GM12801 (cell line): ENCODE results near the gene COX6A1.

Source experiments
- CTCF ChIP-seq: IDR thresholded peaks from one replicate; pipeline ENCODE4 v1.5.1; 2011; ENCODE audit warnings: control low read depth; ENCODE audit not compliant: insufficient read length; ENCODE audit errors: extremely low read depth

COX6A1 gene

GRCh38 chr12:120402217-120402616 lies 35.7 kb upstream of the COX6A1 start:
- no peak for TF ChIP-seq CTCF

GRCh38 chr12:120403869-120404268 lies 34.0 kb upstream of the COX6A1 start:
- TF ChIP-seq CTCF = no peak

- TF ChIP-seq CTCF = no peak
Observed at GRCh38 chr12:120404271-120404670, 33.6 kb upstream of the COX6A1 start.

- no peak for TF ChIP-seq CTCF
Observed at GRCh38 chr12:120406069-120406468, 31.8 kb upstream of the COX6A1 start.

- TF ChIP-seq CTCF = no peak
Observed at GRCh38 chr12:120406553-120406952, 31.4 kb upstream of the COX6A1 start.

- TF ChIP-seq CTCF = no peak
Observed at GRCh38 chr12:120408771-120409170, 29.1 kb upstream of the COX6A1 start.

- TF ChIP-seq CTCF = no peak
Observed at GRCh38 chr12:120412421-120412820, 25.5 kb upstream of the COX6A1 start.

GRCh38 chr12:120413901-120414695 lies 23.8 kb upstream of the COX6A1 start:
- TF ChIP-seq CTCF = no peak
